Aorta (tissue), 5 donors: ENCODE data around the gene RNPC3. TPM values are rescaled to one million over a fixed set of nuclear protein-coding genes. Genes with fewer than 3 reads are reported as not detected.

Experiments used
- ATAC-seq: fragments of 200-7000 bp; cut with Tn5 transposase; one replicate; pipeline ENCODE4 v1.9.1; 2022; ENCODE audit warnings: moderate library complexity; ENCODE audit not compliant: low FRiP score
- DNase-seq, 2 donors: peaks; one replicate each; pipeline ENCODE4 v3.0.0-alpha.2; 2020
- H3K27ac ChIP-seq, 2 donors: one replicate each; pipeline ENCODE4 v1.5.1; 2013; ENCODE audit warnings: low read length in 2 of 2, mild to moderate bottlenecking in 2 of 2, moderate library complexity in 2 of 2, control low read depth in 1 of 2, inconsistent platforms in 1 of 2, low read depth in 1 of 2
- H3K27me3 ChIP-seq, 2 donors: one replicate each; pipeline ENCODE4 v1.6.1; 2013; ENCODE audit warnings: control low read depth in 1 of 2, low read length in 1 of 2, mild to moderate bottlenecking in 1 of 2, moderate library complexity in 1 of 2; ENCODE audit not compliant: insufficient read depth in 2 of 2, control insufficient read depth in 1 of 2
- H3K36me3 ChIP-seq, 2 donors: one replicate each; pipeline ENCODE4 v1.6.1; 2013; ENCODE audit warnings: control low read depth in 1 of 2, low read length in 1 of 2, mild to moderate bottlenecking in 1 of 2; ENCODE audit not compliant: insufficient read depth in 2 of 2, control insufficient read depth in 1 of 2
- H3K4me1 ChIP-seq, 2 donors: one replicate each; pipeline ENCODE4 v1.6.1; 2013; ENCODE audit warnings: low read length in 2 of 2, control low read depth in 1 of 2, mild to moderate bottlenecking in 1 of 2, moderate library complexity in 1 of 2; ENCODE audit not compliant: insufficient read depth in 2 of 2, control insufficient read depth in 1 of 2
- H3K4me3 ChIP-seq, 2 donors: one replicate each; pipeline ENCODE4 v1.5.1; 2013; ENCODE audit warnings: low read length in 2 of 2, control low read depth in 1 of 2, mild to moderate bottlenecking in 1 of 2
- H3K9me3 ChIP-seq: one replicate; pipeline ENCODE4 v1.6.1; 2013; ENCODE audit warnings: mild to moderate bottlenecking, low read length; ENCODE audit not compliant: control insufficient read depth
- WGBS, 2 donors: extraction: QIAGEN DNeasy Blood & Tissue Kit; methylation state at CpG; one replicate each; pipeline ENCODE4 v1.1.7; 2013; 5-methylcytosine and 5-hydroxymethylcytosine counted together
- intact Hi-C, 2 donors: fragments of 100-400 bp; cut with DNase I; formaldehyde crosslinking; loops; one replicate each; pipeline versions ENCODE4 v1.14.2 to v1.15.0; 2022
- polyA plus RNA-seq, 2 donors: library from polyadenylated mRNA; stranded (reverse); fragments of 200-250 nt; gene quantifications; one replicate each; pipeline ENCODE4 v1.2.3, GENCODE V29; 2013
- total RNA-seq, 2 donors: library from RNA; stranded (reverse); fragmentation: NEBNext Ultra II Directional; extraction: Animal tissue kit (Norgen Biotek cat#: 25700); gene quantifications; one replicate each; pipeline ENCODE4 v1.2.1, GENCODE V29; 2021
- donor health status: healthy with polysubstance abuse.
- donor health status: Bipolar disorder and iron deficiency.
- donor health status: DM: no; HTN: no; CAD: no.
- donor health status: DM: no; HTN: no; CAD: no.
- donor health status: DM: yes; HTN: yes; CAD: no.

Gene RNPC3
- total and polyA plus RNA-seq, 4 donors = 7.3 to 40.4 (median 27.5) TPM

GRCh38 chr1:103514920-103515503, 10.5 kb upstream of the RNPC3 start:
- no peak overlapping the region for H3K27ac ChIP-seq
- 46 to 48% methylated on average over 1 of the region's 1 CpG for WGBS, 2 donors
- no peaks in the 10 kb centered on the region for H3K9me3 ChIP-seq
- no peak overlapping the region for H3K4me3 ChIP-seq
- no peak for ATAC-seq
- H3K4me1 ChIP-seq = no peaks in the 10 kb centered on the region
- no peak for DNase-seq
- intact Hi-C loops = no loop called here
- H3K27me3 ChIP-seq = no peaks in the 10 kb centered on the region
- H3K36me3 ChIP-seq = no peaks in the 10 kb centered on the region

GRCh38 chr1:103516283-103516682, 9.2 kb upstream of the RNPC3 start:
- ATAC-seq (no peak), DNase-seq (no peak)
- Histone ChIP-seq H3K4me3 (no peak overlapping the region), H3K36me3 (no peaks in the 10 kb centered on the region), H3K27me3 (no peaks in the 10 kb centered on the region), H3K9me3 (no peaks in the 10 kb centered on the region), H3K27ac (no peak overlapping the region), H3K4me1 (no peaks in the 10 kb centered on the region)
- intact Hi-C loops = no loop called here
- 86 to 91% methylated on average over 2 of the region's 2 CpGs for WGBS, 2 donors

GRCh38 chr1:103516693-103517092, 8.8 kb upstream of the RNPC3 start:
- no peaks in the 10 kb centered on the region for H3K36me3 ChIP-seq
- ATAC-seq = no peak
- H3K27ac ChIP-seq = no peak overlapping the region
- H3K4me3 ChIP-seq = no peak overlapping the region
- no peak for DNase-seq
- H3K4me1 ChIP-seq = no peaks in the 10 kb centered on the region
- no peaks in the 10 kb centered on the region for H3K9me3 ChIP-seq
- no peaks in the 10 kb centered on the region for H3K27me3 ChIP-seq
- intact Hi-C loops = no loop called here

- H3K27me3 ChIP-seq = no peaks in the 10 kb centered on the region
- no peak overlapping the region for H3K4me3 ChIP-seq
- no peak overlapping the region for H3K27ac ChIP-seq
- intact Hi-C loops = no loop called here
- no peaks in the 10 kb centered on the region for H3K4me1 ChIP-seq
- H3K9me3 ChIP-seq = no peaks in the 10 kb centered on the region
- ATAC-seq (no peak), DNase-seq (no peak)
- 82 to 83% methylated on average over 2 of the region's 2 CpGs for WGBS, 2 donors
- no peaks in the 10 kb centered on the region for H3K36me3 ChIP-seq
Observed at GRCh38 chr1:103517380-103518047, 8.0 kb upstream of the RNPC3 start.

- H3K36me3 ChIP-seq = no peaks in the 10 kb centered on the region
- no peaks in the 10 kb centered on the region for H3K4me1 ChIP-seq
- no peak overlapping the region for H3K4me3 ChIP-seq
- H3K27me3 ChIP-seq = no peaks in the 10 kb centered on the region
- no peak for ATAC-seq
- intact Hi-C loops = loop anchor here in 1 of 2 donors (10.0 kb wide), 1 partner anchor 416 kb away; the partner anchor contains the start of gene COL11A1
- no peak for DNase-seq
- no peak overlapping the region for H3K27ac ChIP-seq
- H3K9me3 ChIP-seq = no peaks in the 10 kb centered on the region
Observed at GRCh38 chr1:103520822-103521221, 4.7 kb upstream of the RNPC3 start.

- H3K4me3 ChIP-seq = no peak overlapping the region
- WGBS, 2 donors = 94% methylated on average over 3 of the region's 3 CpGs
- H3K4me1 ChIP-seq = no peaks in the 10 kb centered on the region
- intact Hi-C loops = loop anchor here in 1 of 2 donors (10.0 kb wide), 1 partner anchor 419 kb away; the partner anchor contains the start of gene COL11A1
- ATAC-seq = no peak
- no peaks in the 10 kb centered on the region for H3K36me3 ChIP-seq
- no peaks in the 10 kb centered on the region for H3K9me3 ChIP-seq
- H3K27ac ChIP-seq = no peak overlapping the region
- H3K27me3 ChIP-seq = no peaks in the 10 kb centered on the region
- no peak for DNase-seq
Observed at GRCh38 chr1:103523346-103523745, 2.2 kb upstream of the RNPC3 start.

- intact Hi-C loops = loop anchor here in 1 of 2 donors (10.0 kb wide), 1 partner anchor 420 kb away; the partner anchor contains the start of gene COL11A1
- DNase-seq = peak in 1 of 2 donors; percentile 44
- Histone ChIP-seq H3K4me3 (peak overlapping the region; percentile 38 to 46), H3K9me3 (no peaks in the 10 kb centered on the region), H3K27me3 (no peaks in the 10 kb centered on the region), H3K36me3 (no peaks in the 10 kb centered on the region), H3K4me1 (no peaks in the 10 kb centered on the region), H3K27ac (no peak overlapping the region)
- peak; percentile 86 for ATAC-seq
- 1 to 2% methylated on average over 17 to 26 of the region's 34 CpGs for WGBS, 2 donors
Observed at GRCh38 chr1:103525114-103525606, 339 bp upstream of the RNPC3 start.

GRCh38 chr1:103527331-103527730, 1.8 kb downstream of the RNPC3 start:
- Histone ChIP-seq H3K4me1 (no peaks in the 10 kb centered on the region), H3K36me3 (no peaks in the 10 kb centered on the region), H3K9me3 (no peaks in the 10 kb centered on the region), H3K27ac (no peak overlapping the region), H3K27me3 (no peaks in the 10 kb centered on the region), H3K4me3 (no peak overlapping the region)
- ATAC-seq = no peak
- intact Hi-C loops = loop anchor here in 1 of 2 donors (10.0 kb wide), 1 partner anchor 423 kb away; the partner anchor contains the start of gene COL11A1
- DNase-seq = no peak
- 57 to 69% methylated on average over 2 of the region's 2 CpGs for WGBS, 2 donors

- intact Hi-C loops = loop anchor here in 1 of 2 donors (10.0 kb wide), 1 partner anchor 425 kb away; the partner anchor contains the start of gene COL11A1
- H3K9me3 ChIP-seq = no peaks in the 10 kb centered on the region
- no peaks in the 10 kb centered on the region for H3K27me3 ChIP-seq
- DNase-seq = no peak
- H3K4me3 ChIP-seq = no peak overlapping the region
- no peaks in the 10 kb centered on the region for H3K36me3 ChIP-seq
- peaks cover 0 to 3% of the 10 kb centered on the region in 2 donors for H3K4me1 ChIP-seq
- no peak overlapping the region for H3K27ac ChIP-seq
- no peak for ATAC-seq
- 93 to 95% methylated on average over 8 of the region's 8 CpGs for WGBS, 2 donors
Observed at GRCh38 chr1:103529746-103530145, 4.2 kb downstream of the RNPC3 start.
